Coronary artery (tissue), 2 donors: ENCODE results near the gene ITGB2.

Source experiments
- DNase-seq: peaks from one replicate; pipeline ENCODE4 v3.0.0-alpha.2; 2017; ENCODE audit warnings: low spot score
- H3K27ac ChIP-seq, 2 donors: fragments of 200-600 bp; sonication (generic); one replicate each; pipeline ENCODE4 v1.5.1; 2016 to 2019
- H3K4me3 ChIP-seq: fragments of 200-600 bp; sonication (generic); 2 replicates; pipeline ENCODE4 v1.5.1; 2016; ENCODE audit warnings: mild to moderate bottlenecking, moderate library complexity
- CTCF ChIP-seq: fragments of 200-600 bp; sonication (generic); IDR thresholded peaks from one replicate; pipeline ENCODE4 v1.5.1; 2019; ENCODE audit warnings: antibody characterized with exemption

Gene ITGB2

GRCh38 chr21:44943686-44944550 lies 23.2 kb upstream of the ITGB2 start:
- TF ChIP-seq CTCF: no peak
- no peak overlapping the region for H3K27ac ChIP-seq
- DNase-seq: no peak
- H3K4me3 ChIP-seq: no peak overlapping the region

GRCh38 chr21:44943005-44943685 lies 22.4 kb upstream of the ITGB2 start:
- no peak for DNase-seq
- no peak overlapping the region for H3K27ac ChIP-seq
- no peak for TF ChIP-seq CTCF
- H3K4me3 ChIP-seq: no peak overlapping the region

GRCh38 chr21:44942566-44942965 lies 21.9 kb upstream of the ITGB2 start:
- no peak for DNase-seq
- H3K27ac ChIP-seq: no peak overlapping the region

GRCh38 chr21:44941567-44941966 lies 20.9 kb upstream of the ITGB2 start:
- DNase-seq: no peak
- no peak for TF ChIP-seq CTCF
- H3K4me3 ChIP-seq: no peak overlapping the region
- no peak overlapping the region for H3K27ac ChIP-seq

More at GRCh38 chr21:44942566-44942965, 21.9 kb upstream of the ITGB2 start:
- no peak for TF ChIP-seq CTCF
- H3K4me3 ChIP-seq: no peak overlapping the region

GRCh38 chr21:44940116-44940631 lies 19.5 kb upstream of the ITGB2 start:
- no peak for DNase-seq
- no peak for TF ChIP-seq CTCF
- Histone ChIP-seq H3K4me3 (peak overlapping the region; percentile 81), H3K27ac (peak overlapping the region; percentile 24 to 28)

GRCh38 chr21:44939532-44940115 lies 18.9 kb upstream of the ITGB2 start, which contains the start of gene SLX9:
Gene SLX9 (plus strand): TSS chr21:44940029. CDS start chr21:44940058, 29 bp downstream.
- TF ChIP-seq CTCF: no peak
- Histone ChIP-seq H3K27ac (peak within 1 kb of the TSS; percentile 24 to 28), H3K4me3 (peak within 1 kb of the TSS; percentile 81)
- no peak for DNase-seq
